Stimulated activated naive CD4-positive, alpha-beta T cell (primary cell): ENCODE measurements around the gene ZC3H10.
"Not testable (repeated sequence)": the region's sequence is repeated elsewhere in the genome, so short reads cannot be mapped to it uniquely, and the experiment has no call there.

ENCODE experiments used
- DNase-seq, 6 experiments: peaks; one replicate each; lab custom pipeline; 2025; lab: John Stamatoyannopoulos, UW

Gene ZC3H10, protein sequence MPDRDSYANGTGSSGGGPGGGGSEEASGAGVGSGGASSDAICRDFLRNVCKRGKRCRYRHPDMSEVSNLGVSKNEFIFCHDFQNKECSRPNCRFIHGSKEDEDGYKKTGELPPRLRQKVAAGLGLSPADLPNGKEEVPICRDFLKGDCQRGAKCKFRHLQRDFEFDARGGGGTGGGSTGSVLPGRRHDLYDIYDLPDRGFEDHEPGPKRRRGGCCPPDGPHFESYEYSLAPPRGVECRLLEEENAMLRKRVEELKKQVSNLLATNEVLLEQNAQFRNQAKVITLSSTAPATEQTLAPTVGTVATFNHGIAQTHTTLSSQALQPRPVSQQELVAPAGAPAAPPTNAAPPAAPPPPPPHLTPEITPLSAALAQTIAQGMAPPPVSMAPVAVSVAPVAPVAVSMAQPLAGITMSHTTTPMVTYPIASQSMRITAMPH

DNA sequence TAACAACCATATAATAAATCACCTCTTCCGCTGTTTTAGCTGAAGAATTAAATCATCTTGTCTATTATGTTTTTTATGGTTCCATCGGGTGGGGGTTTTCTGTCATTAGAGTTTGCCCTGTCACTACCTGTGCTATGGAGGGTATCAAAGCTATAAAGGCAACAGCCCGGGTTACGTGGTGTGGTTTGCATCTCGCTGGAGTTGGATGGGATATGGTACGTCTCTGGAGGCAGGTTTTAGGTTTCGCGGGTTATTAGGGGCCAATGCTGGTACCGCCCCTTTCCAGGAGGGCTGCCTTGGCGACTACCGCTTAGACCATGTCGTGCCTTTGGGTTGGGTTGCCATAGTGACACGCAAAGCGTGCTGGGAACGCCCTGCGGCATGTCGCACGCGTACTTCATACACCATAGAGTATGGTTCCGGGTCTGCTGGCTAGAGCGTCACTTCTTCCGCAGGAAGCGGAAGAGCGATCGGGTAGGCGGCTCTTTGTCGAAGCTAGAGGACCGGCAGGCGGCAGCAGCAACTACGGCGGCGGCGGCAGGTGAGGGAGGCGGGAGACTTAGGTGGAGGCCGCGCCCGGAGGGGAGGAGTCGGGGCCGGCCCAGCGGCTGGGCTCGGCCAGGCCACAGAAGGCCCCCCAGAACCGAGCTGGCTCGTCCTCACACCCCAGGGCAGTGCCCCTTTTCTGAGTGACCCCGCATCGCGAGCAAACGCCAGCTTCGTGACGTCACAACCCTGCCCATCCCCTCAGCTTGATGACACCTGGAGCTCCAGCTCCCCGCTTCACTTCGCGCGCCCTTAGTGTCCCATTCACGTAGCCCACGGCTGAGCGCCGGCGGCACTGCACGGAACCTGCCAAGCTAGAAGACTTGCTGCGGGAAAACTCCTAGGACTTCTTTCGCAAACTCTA is at the start of gene ZC3H10:
Gene ZC3H10 (plus strand): TSS at position 489 of the 910 bp plus-strand sequence. CDS start 2,297 bp downstream, outside the sequence.
- peak; percentile 94 to 97 (median 96) for DNase-seq

DNA sequence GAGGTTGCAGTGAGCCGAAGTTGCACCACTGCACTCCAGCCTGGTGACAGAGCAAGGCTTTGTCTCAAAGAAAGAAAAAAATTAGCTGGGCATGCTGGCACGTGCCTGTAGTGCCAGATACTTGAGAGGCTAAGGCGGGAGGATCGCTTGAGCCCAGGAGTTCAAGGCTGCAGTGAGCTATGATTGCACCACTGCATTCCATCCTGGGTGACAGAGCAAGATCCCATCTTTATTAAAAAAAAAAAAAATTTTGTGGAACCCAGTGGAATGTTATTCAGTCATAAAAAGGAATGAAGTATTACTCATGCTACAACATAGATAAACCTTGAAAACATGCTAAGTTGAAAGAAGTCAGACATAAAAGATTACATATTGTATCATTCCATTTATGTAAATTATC is 46.4 kb upstream of the ZC3H10 start:
- DNase-seq: no peak

DNA sequence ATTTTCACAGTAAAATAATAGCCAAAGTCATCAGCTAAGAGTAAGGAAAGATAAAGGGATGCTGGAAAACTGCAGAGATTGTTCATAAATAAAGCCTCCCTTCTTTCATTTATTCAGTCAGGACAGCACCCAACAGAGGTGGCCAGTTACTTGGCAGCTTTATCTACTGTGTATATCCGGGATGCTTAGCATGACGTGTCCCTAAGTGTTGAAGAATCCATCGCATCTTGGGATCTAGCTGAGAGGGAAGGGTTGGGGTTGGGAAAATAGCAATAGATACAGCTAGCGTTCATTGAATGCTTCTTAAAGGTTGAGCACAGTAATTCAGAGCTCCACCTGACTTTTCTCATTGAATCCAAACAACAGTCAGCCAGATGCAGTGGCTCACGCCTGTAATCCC is 43.7 kb upstream of the ZC3H10 start:
- DNase-seq: no peak

DNA sequence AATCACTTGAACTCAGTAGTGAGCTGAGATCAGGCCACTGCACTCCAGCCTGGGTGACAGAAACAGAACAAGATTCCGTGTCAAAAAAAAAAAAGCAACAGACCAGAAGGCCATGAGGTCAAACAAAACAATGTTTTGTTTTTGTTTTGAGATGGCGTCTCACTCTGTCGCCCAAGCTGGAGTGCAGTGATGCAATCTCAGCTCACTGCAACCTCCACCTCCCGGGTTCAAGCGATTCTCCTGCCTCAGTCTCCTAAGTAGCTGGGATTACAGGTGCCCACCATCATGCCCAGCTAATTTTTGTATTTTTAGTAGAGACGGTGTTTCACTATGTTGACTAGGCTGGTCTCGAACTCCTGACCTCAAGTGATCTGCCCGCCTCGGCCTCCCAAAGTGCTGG is 40.1 kb upstream of the ZC3H10 start:
- not testable (repeated sequence) for DNase-seq

DNA sequence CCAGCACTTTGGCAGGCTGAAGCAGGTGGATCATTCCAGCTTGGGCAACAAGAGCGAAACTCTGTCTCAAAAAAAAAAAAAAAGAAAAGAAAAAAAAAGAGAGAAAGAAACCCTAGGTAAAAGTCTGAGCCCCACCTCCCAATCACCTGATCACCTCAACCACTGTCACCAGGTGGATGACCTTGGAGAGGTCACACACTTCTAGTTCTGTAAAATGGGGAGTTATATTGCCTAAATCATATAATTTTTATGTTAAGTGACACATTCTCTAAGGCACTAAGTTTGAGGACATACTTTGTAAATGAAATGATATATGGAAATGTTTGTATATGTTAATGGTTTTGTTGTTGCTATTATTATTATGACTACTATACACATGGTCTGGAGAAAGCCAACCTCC is 39.6 kb upstream of the ZC3H10 start:
- no peak for DNase-seq

DNA sequence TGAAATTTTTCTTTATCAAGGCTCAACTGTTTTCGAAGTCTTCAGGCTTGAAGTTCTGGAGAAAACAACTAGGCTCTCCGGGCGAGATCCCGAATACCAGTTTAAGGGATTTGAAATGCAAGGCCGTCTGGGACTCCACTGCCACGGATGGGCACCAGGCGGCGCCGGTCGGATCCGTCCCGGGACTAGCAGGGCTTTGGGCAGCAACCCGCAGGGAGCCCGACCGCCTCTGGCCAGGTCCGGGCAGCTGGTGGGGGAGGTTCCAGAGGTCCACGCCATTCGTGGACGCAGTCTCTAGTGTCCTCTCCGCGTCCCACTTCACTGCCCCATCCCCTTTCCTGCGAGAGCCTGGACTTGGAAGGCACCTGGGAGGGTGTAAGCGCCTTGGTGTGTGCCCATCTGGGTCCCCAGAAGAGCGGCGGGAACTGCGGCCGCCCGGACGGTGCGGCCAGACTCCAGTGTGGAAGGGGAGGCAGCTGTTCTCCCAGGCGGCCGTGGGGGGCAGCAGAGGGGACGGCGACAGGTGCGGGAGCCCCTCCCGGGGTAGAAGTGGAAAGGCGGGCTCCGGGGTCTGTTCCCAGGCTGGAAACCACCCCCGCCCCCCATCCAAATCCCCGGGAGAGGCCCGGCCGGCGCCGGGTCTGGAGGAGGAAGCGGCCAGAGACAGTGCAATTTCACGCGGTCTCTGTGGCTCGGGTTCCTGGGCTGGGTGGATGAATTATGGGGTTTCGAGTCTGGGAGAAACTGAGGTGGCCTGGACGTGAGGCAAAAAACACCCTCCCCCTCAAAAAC is 38.9 kb upstream of the ZC3H10 start:
- peak in 5 of 6 experiments; percentile 9 to 44 (median 36) for DNase-seq

DNA sequence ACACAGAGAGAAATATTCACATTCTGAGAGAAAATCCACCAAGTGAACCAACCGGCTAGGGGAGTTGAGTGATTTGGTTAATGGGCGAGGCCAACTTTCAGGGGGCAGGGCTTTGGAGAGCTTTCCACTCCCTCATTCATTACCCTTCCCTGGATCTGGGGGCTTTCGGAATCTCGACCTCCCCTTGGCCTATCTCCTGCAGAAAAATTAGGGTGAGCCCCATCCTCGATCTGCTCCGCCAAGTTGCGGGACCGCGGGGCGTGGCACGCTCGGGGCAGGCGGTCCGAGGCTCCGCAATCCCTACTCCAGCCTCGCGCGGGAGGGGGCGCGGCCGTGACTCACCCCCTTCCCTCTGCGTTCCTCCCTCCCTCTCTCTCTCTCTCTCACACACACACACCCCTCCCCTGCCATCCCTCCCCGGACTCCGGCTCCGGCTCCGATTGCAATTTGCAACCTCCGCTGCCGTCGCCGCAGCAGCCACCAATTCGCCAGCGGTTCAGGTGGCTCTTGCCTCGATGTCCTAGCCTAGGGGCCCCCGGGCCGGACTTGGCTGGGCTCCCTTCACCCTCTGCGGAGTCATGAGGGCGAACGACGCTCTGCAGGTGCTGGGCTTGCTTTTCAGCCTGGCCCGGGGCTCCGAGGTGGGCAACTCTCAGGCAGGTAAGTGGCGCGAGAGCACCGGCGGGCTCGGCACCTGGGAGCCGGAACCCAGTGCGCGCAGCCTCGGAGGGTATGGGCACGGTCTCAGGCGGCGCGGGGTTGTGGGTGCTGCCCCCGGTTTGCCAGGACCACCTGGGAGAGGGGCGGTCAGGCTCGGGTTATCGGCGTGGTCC is 38.1 kb upstream of the ZC3H10 start, which contains the start of gene ERBB3:
Gene ERBB3 (plus strand): TSS at position 443 of the 833 bp plus-strand sequence. CDS start 136 bp downstream, at position 579.
- peak in 5 of 6 experiments; percentile 24 to 55 (median 48) for DNase-seq

DNA sequence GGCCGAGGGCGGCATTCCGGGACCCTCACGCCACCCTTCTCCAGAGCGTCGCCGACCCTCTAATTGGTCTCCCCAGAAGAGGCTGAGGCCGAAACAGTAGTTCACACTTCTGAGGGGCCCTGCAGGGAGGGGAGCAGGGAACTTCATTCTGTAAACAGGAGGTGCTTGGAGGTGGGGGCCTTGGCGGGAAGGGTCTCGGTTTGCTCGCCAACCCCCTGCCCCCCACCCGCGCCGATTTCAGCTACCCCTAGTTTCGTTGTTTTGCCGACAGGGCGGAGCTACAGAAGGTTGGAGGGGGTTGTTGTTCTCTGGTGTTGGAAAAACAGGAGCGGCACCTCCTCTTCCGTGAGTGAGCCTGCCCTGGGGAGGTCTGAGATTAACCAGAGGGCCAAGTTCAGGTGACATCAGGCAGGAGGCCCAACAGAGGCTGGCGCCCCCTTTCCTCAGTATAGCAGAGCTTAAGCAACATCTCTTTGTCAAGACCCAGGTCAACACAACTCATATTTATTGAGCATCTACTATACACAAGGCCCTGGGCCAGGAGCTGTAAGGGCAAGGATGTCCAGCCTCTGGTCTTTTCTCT is 37.4 kb upstream of the ZC3H10 start:
- no peak for DNase-seq

DNA sequence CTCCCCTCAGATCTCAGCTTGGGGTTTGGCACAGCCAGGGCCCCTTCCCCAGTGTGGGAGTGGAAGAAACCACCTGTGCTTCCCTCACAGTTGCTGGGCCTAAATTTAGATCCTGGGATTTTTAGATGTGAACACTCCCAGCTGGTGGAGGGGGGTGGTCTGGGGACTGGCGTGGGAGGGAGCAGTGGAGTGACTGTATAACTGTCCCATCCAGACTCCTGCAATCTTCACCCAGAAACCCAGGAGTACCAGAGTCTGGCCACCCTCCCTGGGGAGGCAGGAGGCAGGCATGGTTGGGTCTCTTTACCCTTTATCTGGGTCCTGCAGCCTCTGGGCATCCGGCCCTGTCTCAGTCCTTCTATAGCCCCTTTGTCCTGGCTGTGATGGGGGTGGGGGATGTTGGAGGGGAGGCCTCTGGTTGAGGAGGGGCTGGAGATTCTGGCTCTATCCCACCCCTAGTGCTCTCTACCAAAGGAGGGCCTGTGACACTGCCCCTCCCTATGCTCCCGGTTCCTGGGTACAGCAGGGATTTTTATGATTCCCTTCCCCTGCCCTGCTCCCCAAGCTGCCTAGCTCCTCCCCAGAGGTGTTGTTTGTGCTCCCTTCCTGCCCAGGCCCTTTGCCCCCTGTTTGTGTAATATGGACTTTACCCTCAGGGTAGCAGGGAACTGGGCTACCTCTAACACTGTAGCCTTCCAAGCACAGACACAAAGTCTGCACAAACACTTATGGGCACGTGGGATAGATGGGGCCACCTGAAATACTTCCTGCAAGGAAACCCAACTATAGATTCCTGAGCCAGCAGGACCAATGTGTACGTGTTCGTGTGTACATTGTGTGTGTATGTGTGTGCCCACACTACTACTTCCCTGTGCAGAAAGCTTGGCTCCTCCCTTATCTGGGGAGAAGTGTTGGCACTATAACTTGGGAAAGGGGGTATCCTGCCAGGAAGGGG is 36.4 kb upstream of the ZC3H10 start:
- DNase-seq: no peak

DNA sequence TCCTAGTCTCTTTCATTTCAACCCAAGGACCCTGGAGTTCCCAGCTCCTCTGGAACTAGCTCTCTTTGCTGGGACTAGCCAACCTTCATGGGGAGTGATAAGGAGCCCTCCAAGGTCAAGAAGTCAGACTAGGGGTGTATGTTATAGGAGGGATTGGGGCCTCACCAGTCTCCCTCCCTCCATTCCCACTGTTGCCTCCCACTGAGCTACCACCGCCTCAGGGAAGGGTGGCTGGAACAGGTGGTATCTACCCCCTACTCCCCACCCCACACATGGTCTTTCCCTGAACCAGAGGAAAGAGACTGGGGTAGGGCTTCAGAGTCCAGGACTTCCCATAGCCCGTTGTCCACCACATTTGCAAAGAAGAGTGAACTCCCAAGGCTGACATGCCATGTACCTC is 35.7 kb upstream of the ZC3H10 start:
- DNase-seq: no peak

DNA sequence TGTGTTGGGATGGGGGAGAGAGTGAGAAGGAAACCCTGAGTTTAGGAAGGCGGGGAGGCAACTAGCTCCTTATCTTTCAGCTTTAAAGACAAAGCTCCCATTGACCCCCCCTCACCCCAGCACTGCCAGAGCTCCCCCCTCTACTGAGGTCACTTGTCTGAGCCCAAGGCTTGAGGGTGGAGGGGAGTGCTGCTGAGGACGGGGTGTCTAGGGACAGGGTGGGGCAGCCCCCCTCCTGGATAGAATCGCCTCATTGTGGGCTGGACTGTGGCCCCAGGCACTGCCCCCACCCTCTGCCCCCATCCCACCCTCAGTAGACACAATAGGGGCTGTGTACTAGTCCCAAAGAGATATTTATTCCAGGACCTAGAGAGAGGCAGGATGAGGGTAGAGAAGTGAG is 35.1 kb upstream of the ZC3H10 start:
- DNase-seq: no peak

DNA sequence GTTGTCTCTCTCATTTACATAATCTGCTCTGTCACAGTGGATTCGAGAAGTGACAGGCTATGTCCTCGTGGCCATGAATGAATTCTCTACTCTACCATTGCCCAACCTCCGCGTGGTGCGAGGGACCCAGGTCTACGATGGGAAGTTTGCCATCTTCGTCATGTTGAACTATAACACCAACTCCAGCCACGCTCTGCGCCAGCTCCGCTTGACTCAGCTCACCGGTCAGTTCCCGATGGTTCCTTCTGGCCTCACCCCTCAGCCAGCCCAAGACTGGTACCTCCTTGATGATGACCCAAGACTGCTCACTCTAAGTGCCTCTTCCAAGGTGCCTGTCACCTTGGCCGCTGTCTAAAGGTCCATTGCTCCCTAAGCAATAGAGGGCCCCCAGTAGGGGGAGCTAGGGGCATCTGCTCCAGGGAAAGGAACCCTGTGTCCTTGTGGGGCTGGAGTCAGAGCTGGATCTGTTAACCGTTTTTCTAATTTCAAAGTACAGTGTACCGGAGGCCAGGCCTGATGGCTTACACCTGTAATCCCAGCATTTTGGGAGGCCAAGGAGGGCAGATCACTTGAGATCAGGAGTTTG is 33.0 kb upstream of the ZC3H10 start:
- DNase-seq: no peak

DNA sequence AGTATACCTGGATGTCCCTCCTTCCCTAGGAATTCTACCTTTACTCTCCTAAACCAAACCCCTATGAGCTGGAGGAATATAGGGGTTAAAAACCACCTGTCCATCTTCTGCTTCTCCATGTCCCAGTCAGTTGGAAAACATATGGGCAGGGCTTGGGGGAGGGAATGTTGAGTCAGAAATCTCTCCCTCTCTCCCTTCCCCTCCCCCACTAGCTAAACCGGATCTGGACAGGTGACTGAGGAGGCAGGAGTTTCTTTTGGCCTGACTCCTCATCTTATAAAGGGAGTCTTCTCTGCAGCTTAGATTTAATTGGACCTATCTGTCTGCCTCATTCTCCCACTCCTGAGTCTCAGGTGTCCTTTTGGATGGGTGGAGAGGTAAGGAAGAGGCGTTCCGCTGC is 32.0 kb upstream of the ZC3H10 start:
- no peak for DNase-seq

DNA sequence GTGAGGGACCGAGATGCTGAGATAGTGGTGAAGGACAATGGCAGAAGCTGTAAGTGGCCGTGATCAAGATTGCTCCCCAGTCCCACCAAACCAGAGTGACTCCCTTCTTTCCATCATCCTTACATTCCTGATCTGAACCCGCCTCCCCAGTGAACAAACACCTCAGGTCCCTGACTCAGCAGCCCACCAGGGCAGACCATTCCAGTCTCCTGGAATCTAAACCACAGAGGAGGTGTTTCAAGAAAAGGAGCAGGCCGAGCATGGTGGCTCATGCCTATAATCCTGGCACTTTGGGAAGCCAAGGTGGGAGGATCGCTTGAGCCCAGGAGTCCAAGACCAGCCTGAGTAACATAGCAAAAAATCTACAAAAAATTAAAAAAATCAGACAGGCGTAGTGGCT is 31.5 kb upstream of the ZC3H10 start:
- DNase-seq: no peak

DNA sequence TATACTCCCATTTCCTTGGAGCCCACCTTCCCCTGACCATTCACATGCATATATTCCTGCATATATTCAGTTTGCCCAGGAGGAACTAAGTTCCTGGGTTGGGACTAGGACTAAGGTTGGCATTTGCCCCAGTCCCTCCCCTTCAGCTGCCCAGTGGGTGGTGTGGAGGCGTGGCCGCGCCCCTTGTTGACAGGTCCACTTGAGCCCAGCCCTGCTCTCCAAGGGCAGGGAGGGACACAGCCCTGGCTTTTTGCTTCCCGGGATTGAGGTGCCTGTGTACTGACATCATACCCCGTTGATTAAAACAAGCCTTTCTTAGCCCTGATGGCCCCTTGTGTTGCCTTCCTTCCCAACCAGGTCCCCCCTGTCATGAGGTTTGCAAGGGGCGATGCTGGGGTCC is 30.8 kb upstream of the ZC3H10 start:
- no peak for DNase-seq

DNA sequence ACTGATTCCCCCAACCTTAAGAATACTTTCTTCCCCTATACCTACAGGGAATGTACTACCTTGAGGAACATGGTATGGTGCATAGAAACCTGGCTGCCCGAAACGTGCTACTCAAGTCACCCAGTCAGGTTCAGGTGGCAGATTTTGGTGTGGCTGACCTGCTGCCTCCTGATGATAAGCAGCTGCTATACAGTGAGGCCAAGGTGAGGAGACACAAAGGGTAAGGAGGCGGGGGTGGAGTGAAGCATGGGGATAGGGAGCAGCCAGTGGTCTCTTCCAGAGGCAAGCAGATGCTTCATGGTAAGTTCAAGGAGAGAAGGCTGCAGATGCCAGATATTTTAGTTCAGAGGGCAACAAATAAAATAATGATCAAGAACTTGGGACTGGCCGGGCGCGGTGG is 20.3 kb upstream of the ZC3H10 start:
- no peak for DNase-seq

DNA sequence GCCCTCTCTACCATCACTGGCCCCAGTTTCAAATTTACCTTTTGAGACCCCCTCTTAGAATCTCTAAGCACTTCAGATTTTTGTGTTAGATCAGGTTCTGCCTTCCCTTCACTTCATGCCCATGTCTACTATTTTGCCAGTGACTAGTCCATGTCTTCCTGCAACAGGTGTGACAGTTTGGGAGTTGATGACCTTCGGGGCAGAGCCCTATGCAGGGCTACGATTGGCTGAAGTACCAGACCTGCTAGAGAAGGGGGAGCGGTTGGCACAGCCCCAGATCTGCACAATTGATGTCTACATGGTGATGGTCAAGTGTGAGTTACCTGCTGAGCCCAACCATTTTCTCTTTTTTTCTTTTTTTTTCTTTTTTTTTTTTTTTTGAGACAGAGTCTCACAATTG is 19.5 kb upstream of the ZC3H10 start:
- no peak for DNase-seq

DNA sequence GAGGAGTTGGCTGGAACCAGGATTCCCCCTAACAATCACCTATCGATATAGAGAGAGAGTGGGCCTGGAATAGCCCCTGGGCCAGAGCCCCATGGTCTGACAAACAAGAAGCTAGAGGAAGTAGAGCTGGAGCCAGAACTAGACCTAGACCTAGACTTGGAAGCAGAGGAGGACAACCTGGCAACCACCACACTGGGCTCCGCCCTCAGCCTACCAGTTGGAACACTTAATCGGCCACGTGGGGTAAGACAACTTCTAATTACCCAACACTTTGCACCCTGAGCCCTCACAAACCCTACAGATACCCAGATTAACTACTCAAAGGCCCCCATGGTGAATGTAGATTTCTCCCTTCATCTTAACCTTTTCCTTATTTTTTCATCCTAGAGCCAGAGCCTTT is 18.3 kb upstream of the ZC3H10 start:
- no peak for DNase-seq

DNA sequence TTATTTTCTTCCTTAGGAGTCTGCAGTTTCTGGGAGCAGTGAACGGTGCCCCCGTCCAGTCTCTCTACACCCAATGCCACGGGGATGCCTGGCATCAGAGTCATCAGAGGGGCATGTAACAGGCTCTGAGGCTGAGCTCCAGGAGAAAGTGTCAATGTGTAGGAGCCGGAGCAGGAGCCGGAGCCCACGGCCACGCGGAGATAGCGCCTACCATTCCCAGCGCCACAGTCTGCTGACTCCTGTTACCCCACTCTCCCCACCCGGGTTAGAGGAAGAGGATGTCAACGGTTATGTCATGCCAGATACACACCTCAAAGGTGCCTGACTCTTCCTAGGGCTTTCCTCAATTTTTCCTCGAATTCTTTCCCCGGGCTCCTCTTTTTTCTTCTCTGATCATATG is 17.0 kb upstream of the ZC3H10 start:
- no peak for DNase-seq
